SK-N-SH treated with all-trans-retinoic acid at 6 μM for 48 hours (cell line): Measurements from ENCODE around the gene MAPK6.
A peak's percentile ranks its signal among the peaks of the same experiment; 100 is the strongest.

ENCODE experiments used
- ATAC-seq: fragments of 200-7000 bp; cut with Tn5 transposase; 3 replicates; pipeline ENCODE4 v1.9.1; 2020; ENCODE audit warnings: mild to moderate bottlenecking, moderate library complexity
- ARNTL ChIP-seq: fragments of 450-650 bp; formaldehyde crosslinking; IDR thresholded peaks from 2 replicates; pipeline ENCODE4 v1.5.0; 2020; ENCODE audit warnings: low read depth, mild to moderate bottlenecking, moderate library complexity, borderline replicate concordance
- PATZ1 ChIP-seq: fragments of 250-450 bp; sonication (Bioruptor Pico); IDR thresholded peaks from 2 replicates; pipeline ENCODE4 v1.8.0; 2020; ENCODE audit warnings: mild to moderate bottlenecking, moderate library complexity, borderline replicate concordance
- ZFP30 ChIP-seq: fragments of 450-650 bp; formaldehyde crosslinking; IDR thresholded peaks from 2 replicates; pipeline ENCODE4 v1.5.0; 2022; ENCODE audit warnings: mild to moderate bottlenecking, moderate library complexity

MAPK6 gene

GRCh38 chr15:52115598-52116427, 96.8 kb downstream of the MAPK6 start:
- TF ChIP-seq PATZ1 (CRISPR knock-in tag) (no peak), ARNTL (CRISPR knock-in tag) (no peak), ZFP30 (CRISPR knock-in tag) (no peak)
- peak; percentile 14; the same call in 1 of the 3 replicates for ATAC-seq
